HG02884 (cell line): ENCODE measurements around the gene RFTN2.
"Not testable (repeated sequence)": the region's sequence is repeated elsewhere in the genome, so short reads cannot be mapped to it uniquely, and the experiment has no call there.

Source experiments
- ATAC-seq: cut with Tn5 transposase; IDR thresholded peaks from one replicate; pipeline ENCODE4 v1.9.1; 2021; ENCODE audit warnings: mild to moderate bottlenecking, moderate library complexity; ENCODE audit not compliant: unreplicated experiment

RFTN2 gene

GRCh38 chr2:197675246-197675645 lies at the start of gene RFTN2:
TSS of gene RFTN2 (minus strand) at chr2:197675587. CDS start at chr2:197675458, 129 bp downstream.
- ATAC-seq: no peak

- ATAC-seq: no peak
These were observed 42.5 kb upstream of the RFTN2 start for GRCh38 chr2:197717863-197718262.

GRCh38 chr2:197713271-197713670 lies 37.9 kb upstream of the RFTN2 start:
- ATAC-seq: no peak

- ATAC-seq: no peak
These were observed 36.2 kb upstream of the RFTN2 start for GRCh38 chr2:197711578-197711977.

GRCh38 chr2:197710424-197711042 lies 35.1 kb upstream of the RFTN2 start:
- ATAC-seq: peak; percentile 84

GRCh38 chr2:197709140-197709539 lies 33.8 kb upstream of the RFTN2 start:
- not testable (repeated sequence) for ATAC-seq

- no peak for ATAC-seq
These were observed 32.9 kb upstream of the RFTN2 start for GRCh38 chr2:197708331-197708730.

- no peak for ATAC-seq
These were observed 32.2 kb upstream of the RFTN2 start for GRCh38 chr2:197707316-197708213.

- ATAC-seq: no peak
These were observed 31.4 kb upstream of the RFTN2 start for GRCh38 chr2:197706839-197707207.

GRCh38 chr2:197705912-197706838 lies 30.8 kb upstream of the RFTN2 start:
- no peak for ATAC-seq

- ATAC-seq: peak; percentile 82
These were observed 29.9 kb upstream of the RFTN2 start, which contains the start of gene MARS2 for GRCh38 chr2:197705121-197705911. TSS of gene MARS2 (plus strand) at chr2:197705369. CDS start at chr2:197705406, 37 bp downstream.

- ATAC-seq: peak; percentile 30
These were observed 29.2 kb upstream of the RFTN2 start for GRCh38 chr2:197704434-197705120.

GRCh38 chr2:197700960-197701359 lies 25.6 kb upstream of the RFTN2 start:
- no peak for ATAC-seq

- ATAC-seq: not testable (repeated sequence)
These were observed 24.3 kb upstream of the RFTN2 start for GRCh38 chr2:197699724-197700123.

- not testable (repeated sequence) for ATAC-seq
These were observed 21.2 kb upstream of the RFTN2 start for GRCh38 chr2:197696571-197696970.

- ATAC-seq: not testable (repeated sequence)
These were observed 20.6 kb upstream of the RFTN2 start for GRCh38 chr2:197695971-197696370.

- not testable (repeated sequence) for ATAC-seq
These were observed 19.8 kb upstream of the RFTN2 start for GRCh38 chr2:197695206-197695605.

- ATAC-seq: no peak
These were observed 2.1 kb upstream of the RFTN2 start for GRCh38 chr2:197677483-197677882.

- no peak for ATAC-seq
These were observed 1.7 kb upstream of the RFTN2 start for GRCh38 chr2:197677056-197677455.
